SK-N-SH (cell line): ENCODE data around the gene PHLDA3. TPM values are rescaled to one million over a fixed set of nuclear protein-coding genes. Genes with fewer than 3 reads are reported as not detected.

Experiments
- CTCF ChIA-PET: fragments of 300-600, 350-600 bp; formaldehyde crosslinking; extraction: SDS; loops from one replicate; lab custom pipeline; 2021; lab: Yijun Ruan, JAX
- POLR2A ChIA-PET: fragments of 350-600 bp; sonication (Branson Sonifier 250); formaldehyde crosslinking; extraction: SDS; loops from one replicate; lab custom pipeline; 2020; ENCODE audit warnings: antibody characterized with exemption, inconsistent platforms; lab: Yijun Ruan, JAX
- DNase-seq: peaks from one replicate; pipeline ENCODE4 v3.0.0; 2012
- H2AFZ ChIP-seq: fragments of 200-600 bp; sonication (generic); 2 replicates; pipeline ENCODE4 v1.8.1; 2016; ENCODE audit warnings: antibody characterized with exemption, mild to moderate bottlenecking, low read depth
- H3F3A ChIP-seq: fragments of 200-600 bp; sonication (generic); replicated peaks from 2 replicates; pipeline ENCODE3; 2016; ENCODE audit warnings: antibody characterized with exemption, mild to moderate bottlenecking; ENCODE audit not compliant: insufficient read depth
- H3K27ac ChIP-seq, 2 experiments: fragments of 200-500 bp in 1 of 2; fragments of 200-600 bp in 1 of 2; sonication (Bioruptor generic) in 1 of 2; sonication (generic), shearing (Covaris generic) in 1 of 2; 2 replicates each; pipeline versions ENCODE4 v1.5.1 to v1.6.1; 2014 to 2016; ENCODE audit warnings: low read depth in 2 of 2, inconsistent platforms in 1 of 2, low read length in 1 of 2, mild to moderate bottlenecking in 1 of 2, mixed read lengths in 1 of 2
- H3K27me3 ChIP-seq: fragments of 200-600 bp; sonication (generic), shearing (Covaris generic); 2 replicates; pipeline ENCODE4 v1.6.1; 2016; ENCODE audit warnings: mixed run types; ENCODE audit not compliant: insufficient read depth
- H3K36me3 ChIP-seq, 2 experiments: fragments of 200-500 bp in 1 of 2; fragments of 200-600 bp in 1 of 2; sonication (Bioruptor generic) in 1 of 2; sonication (generic) in 1 of 2; replicated peaks in 1 of 2; 2 replicates each; pipeline versions ENCODE3 to v1.5.1; 2014 to 2016; ENCODE audit warnings: low read length in 1 of 2, mild to moderate bottlenecking in 1 of 2; ENCODE audit not compliant: insufficient read depth in 2 of 2, control insufficient read depth in 1 of 2
- H3K4me1 ChIP-seq, 2 experiments: fragments of 200-500 bp in 1 of 2; fragments of 200-600 bp in 1 of 2; sonication (Bioruptor generic) in 1 of 2; sonication (generic), shearing (Covaris generic) in 1 of 2; 2 replicates each; pipeline versions ENCODE4 v1.5.1 to v1.6.1; 2014 to 2016; ENCODE audit warnings: low read depth in 1 of 2, low read length in 1 of 2, mixed run types in 1 of 2; ENCODE audit not compliant: insufficient read depth in 2 of 2, control insufficient read depth in 1 of 2
- H3K4me2 ChIP-seq: fragments of 200-600 bp; sonication (generic), shearing (Covaris generic); 2 replicates; pipeline ENCODE4 v1.6.1; 2017; ENCODE audit warnings: mixed run types
- H3K4me3 ChIP-seq, 2 experiments: fragments of 200-500 bp in 1 of 2; fragments of 200-600 bp in 1 of 2; sonication (Bioruptor generic) in 1 of 2; sonication (generic), shearing (Covaris generic) in 1 of 2; 2 replicates each; pipeline versions ENCODE4 v1.5.1 to v1.8.1; 2014 to 2016; ENCODE audit warnings: low read depth in 2 of 2, inconsistent platforms in 1 of 2, low read length in 1 of 2, mild to moderate bottlenecking in 1 of 2, mixed read lengths in 1 of 2, moderate library complexity in 1 of 2
- H3K79me2 ChIP-seq: fragments of 200-600 bp; sonication (generic); 2 replicates; pipeline ENCODE4 v1.8.1; 2017; ENCODE audit warnings: mild to moderate bottlenecking; ENCODE audit not compliant: insufficient read depth
- H3K9ac ChIP-seq: fragments of 200-600 bp; sonication (generic); 2 replicates; pipeline ENCODE4 v1.6.1; 2017; ENCODE audit warnings: mixed run types
- H3K9me2 ChIP-seq: fragments of 200-600 bp; sonication (generic); 2 replicates; pipeline ENCODE4 v1.6.1; 2017; ENCODE audit warnings: mixed run types
- H3K9me3 ChIP-seq: fragments of 200-600 bp; sonication (generic); 2 replicates; pipeline ENCODE4 v1.6.1; 2017; ENCODE audit warnings: mixed run types, mild to moderate bottlenecking, moderate library complexity
- H4K20me1 ChIP-seq: fragments of 200-600 bp; sonication (generic); 2 replicates; pipeline ENCODE4 v1.6.1; 2017; ENCODE audit warnings: mild to moderate bottlenecking, mixed run types; ENCODE audit not compliant: insufficient read depth
- CHD2 ChIP-seq: fragments of 150-350 bp; IDR thresholded peaks from 2 replicates; pipeline ENCODE4 v1.6.1; 2018; ENCODE audit warnings: low read length; ENCODE audit not compliant: partially characterized antibody
- CTCF ChIP-seq: fragments of 200-600 bp; sonication (generic); IDR thresholded peaks from 2 replicates; pipeline ENCODE4 v1.6.1; 2017; ENCODE audit warnings: antibody characterized with exemption, mild to moderate bottlenecking, moderate library complexity
- ELF1 ChIP-seq: IDR thresholded peaks from 2 replicates; pipeline ENCODE4 v1.4.0; 2012
- EP300 ChIP-seq, 2 experiments: IDR thresholded peaks; 2 replicates each; pipeline versions ENCODE4 v1.4.0 to v1.6.1; 2012; ENCODE audit warnings: borderline replicate concordance in 1 of 2, low read depth in 1 of 2, low read length in 1 of 2
- EZH2phosphoT487 ChIP-seq: fragments of 200-600 bp; sonication (generic); IDR thresholded peaks from 2 replicates; pipeline ENCODE4 v1.6.1; 2017; ENCODE audit warnings: low read depth, mixed run types, mild to moderate bottlenecking, antibody characterized with exemption, moderate library complexity, borderline replicate concordance
- FOSL2 ChIP-seq: IDR thresholded peaks from 2 replicates; pipeline ENCODE4 v1.4.0; 2012; ENCODE audit warnings: low read depth, mild to moderate bottlenecking, moderate library complexity, borderline replicate concordance
- FOXJ3 ChIP-seq: sonication (generic); formaldehyde crosslinking; IDR thresholded peaks from 2 replicates; pipeline ENCODE4 v1.5.1; 2020; ENCODE audit warnings: mild to moderate bottlenecking, missing genetic modification reagents
- FOXM1 ChIP-seq: IDR thresholded peaks from 2 replicates; pipeline ENCODE4 v1.4.0; 2012; ENCODE audit warnings: low read depth, mild to moderate bottlenecking
- GATA2 ChIP-seq: sonication (generic); formaldehyde crosslinking; IDR thresholded peaks from 2 replicates; pipeline ENCODE4 v1.5.0; 2020; ENCODE audit warnings: mild to moderate bottlenecking, missing genetic modification reagents
- IRF3 ChIP-seq: fragments of 150-350 bp; IDR thresholded peaks from 2 replicates; pipeline ENCODE4 v1.6.1; 2016; ENCODE audit warnings: mild to moderate bottlenecking, low read depth, low read length
- JUND ChIP-seq: IDR thresholded peaks from 2 replicates; pipeline ENCODE4 v1.4.0; 2012
- MAX ChIP-seq: IDR thresholded peaks from 2 replicates; pipeline ENCODE4 v1.4.0; 2012; ENCODE audit warnings: low read depth
- NFIC ChIP-seq: IDR thresholded peaks from 2 replicates; pipeline ENCODE4 v1.4.0; 2012; ENCODE audit warnings: borderline replicate concordance
- POLR2AphosphoS5 ChIP-seq: IDR thresholded peaks from 2 replicates; pipeline ENCODE4 v1.6.1; 2012; ENCODE audit warnings: low read depth, low read length
- RAD21 ChIP-seq: IDR thresholded peaks from 2 replicates; pipeline ENCODE4 v1.6.1; 2012; ENCODE audit warnings: mild to moderate bottlenecking, low read length
- REST ChIP-seq: IDR thresholded peaks from 2 replicates; pipeline ENCODE4 v1.6.1; 2012; ENCODE audit warnings: mild to moderate bottlenecking, low read depth, low read length, moderate library complexity
- RFX5 ChIP-seq: IDR thresholded peaks from 2 replicates; pipeline ENCODE4 v1.6.1; 2012; ENCODE audit warnings: mild to moderate bottlenecking, improper control_type of control experiment, low read length
- RXRA ChIP-seq: IDR thresholded peaks from 2 replicates; pipeline ENCODE4 v1.4.0; 2012; ENCODE audit warnings: low read depth, mild to moderate bottlenecking, borderline replicate concordance
- SIN3A ChIP-seq: IDR thresholded peaks from 2 replicates; pipeline ENCODE4 v1.6.1; 2012; ENCODE audit warnings: low read depth, mild to moderate bottlenecking, low read length, moderate library complexity, borderline replicate concordance
- SMC3 ChIP-seq: IDR thresholded peaks from 2 replicates; pipeline ENCODE4 v1.6.1; 2012; ENCODE audit warnings: low read depth, low read length, improper control_type of control experiment
- TAF1 ChIP-seq: IDR thresholded peaks from 2 replicates; pipeline ENCODE4 v1.6.1; 2012; ENCODE audit warnings: low read depth, mild to moderate bottlenecking, low read length, moderate library complexity, borderline replicate concordance
- TEAD4 ChIP-seq: IDR thresholded peaks from 2 replicates; pipeline ENCODE4 v1.4.0; 2012; ENCODE audit warnings: mild to moderate bottlenecking, borderline replicate concordance; ENCODE audit not compliant: insufficient read depth
- USF2 ChIP-seq: fragments of 150-350 bp; IDR thresholded peaks from 2 replicates; pipeline ENCODE4 v1.6.1; 2017; ENCODE audit warnings: antibody characterized with exemption, low read length, low read depth, borderline replicate concordance
- WGBS: methylation state at CpG from one replicate; pipeline ENCODE4 v1.1.6; 2017; ENCODE audit warnings: low lambda C conversion rate; 5-methylcytosine and 5-hydroxymethylcytosine counted together
- polyA plus RNA-seq, 3 experiments: library from polyadenylated mRNA; depleted of rRNA; stranded (reverse); fragments of >200 nt; gene quantifications; 2 replicates each; pipeline ENCODE4 v1.2.3, GENCODE V29; 2012

PHLDA3 gene
- polyA plus RNA-seq, 1 of the 3 experiments (the other 2 are of a cell fraction) = 105 TPM

GRCh38 chr1:201447903-201448871 is 20.8 kb downstream of the PHLDA3 start:
- no peaks in the 10 kb centered on the region for H4K20me1 ChIP-seq
- no peaks in the 10 kb centered on the region for H3K9me2 ChIP-seq
- DNase-seq = peak; percentile 80
- POLR2A ChIA-PET = interaction anchor here (1.1 kb wide), 1 partner anchor 20 kb away, joined by 4 read pairs; the partner anchor contains the start of gene PHLDA3
- no peaks in the 10 kb centered on the region for H3K36me3 ChIP-seq
- H3K4me3 ChIP-seq = no peak overlapping the region; a peak in 1 of 4 replicates
- H3K9me3 ChIP-seq = no peaks in the 10 kb centered on the region
- no peak overlapping the region for H2AFZ ChIP-seq
- H3K4me2 ChIP-seq = no peak overlapping the region
- H3K27ac ChIP-seq = no peak overlapping the region
- WGBS = 60% methylated on average over 11 of the region's 20 CpGs
- CTCF ChIA-PET = interaction anchor here (0.6 to 11.6 kb wide), 36 partner anchors 9 to 389 kb away, joined by 3 to 124 read pairs (median 5); partner anchors contain the start of gene PHLDA3
- peaks cover 8% of the 10 kb centered on the region for H3F3A ChIP-seq
- H3K27me3 ChIP-seq = no peaks in the 10 kb centered on the region
- no peak overlapping the region for H3K9ac ChIP-seq
- no peaks in the 10 kb centered on the region for H3K79me2 ChIP-seq
- peaks cover 9 to 27% of the 10 kb centered on the region in 2 experiments; a peak in 3 of 4 replicates for H3K4me1 ChIP-seq
- TF ChIP-seq FOXJ3 (CRISPR knock-in tag) (no peak), NFIC (no peak), TAF1 (no peak), MAX (0 out of 2 replicates have a peak, but pooled peaks have one; percentile 23), FOSL2 (no peak), JUND (no peak), RAD21 (peak; percentile 61), SIN3A (no peak), USF2 (no peak), EZH2phosphoT487 (no peak), RFX5 (no peak), CTCF (peak; percentile 76), IRF3 (no peak), POLR2AphosphoS5 (no peak), SMC3 (peak; percentile 60), REST (no peak), ELF1 (no peak), CHD2 (no peak), TEAD4 (no peak), EP300 (IDR thresholded peaks at IDR 0.05; ENCODE audit: borderline replicate concordance in 1 of 2, low read depth in 1 of 2, low read length in 1 of 2) (no peak), RXRA (no peak), GATA2 (CRISPR knock-in tag) (no peak), FOXM1 (no peak)
